UCSD-AML1 (cell line): ENCODE data around the gene SNCAIP.
A peak's percentile ranks its signal among the peaks of the same experiment; 100 is the strongest.

Experiments used
- DNase-seq: peaks from one replicate; lab custom pipeline; 2025; ENCODE audit not compliant: unreplicated experiment; lab: John Stamatoyannopoulos, UW

Gene SNCAIP

GRCh38 chr5:122394284-122394930, 82.4 kb downstream of the SNCAIP start:
- no peak for DNase-seq

GRCh38 chr5:122398016-122398415, 86.0 kb downstream of the SNCAIP start:
- no peak for DNase-seq

GRCh38 chr5:122400341-122400740, 88.3 kb downstream of the SNCAIP start:
- no peak for DNase-seq

- DNase-seq: no peak
These were observed 88.9 kb downstream of the SNCAIP start for GRCh38 chr5:122400938-122401337.

- DNase-seq: no peak
These were observed 90.1 kb downstream of the SNCAIP start for GRCh38 chr5:122401976-122402725.

GRCh38 chr5:122402955-122403685, 91.1 kb downstream of the SNCAIP start:
- no peak for DNase-seq

GRCh38 chr5:122404018-122404417, 92.0 kb downstream of the SNCAIP start:
- no peak for DNase-seq

GRCh38 chr5:122404653-122405362, 92.8 kb downstream of the SNCAIP start:
- no peak for DNase-seq

- no peak for DNase-seq
These were observed 93.7 kb downstream of the SNCAIP start for GRCh38 chr5:122405751-122406150.

GRCh38 chr5:122406181-122406580, 94.1 kb downstream of the SNCAIP start:
- no peak for DNase-seq

- no peak for DNase-seq
These were observed 96.7 kb downstream of the SNCAIP start for GRCh38 chr5:122408592-122409224.

- no peak for DNase-seq
These were observed 100.9 kb downstream of the SNCAIP start for GRCh38 chr5:122412966-122413365.

- DNase-seq: no peak
These were observed 101.7 kb downstream of the SNCAIP start for GRCh38 chr5:122413722-122414121.

GRCh38 chr5:122415030-122415800, 103.2 kb downstream of the SNCAIP start:
- peak; percentile 30 for DNase-seq

GRCh38 chr5:122415801-122416120, 103.7 kb downstream of the SNCAIP start:
- DNase-seq: no peak

- DNase-seq: no peak
These were observed 107.3 kb downstream of the SNCAIP start for GRCh38 chr5:122419142-122419894.

GRCh38 chr5:122420091-122420490, 108.1 kb downstream of the SNCAIP start:
- DNase-seq: no peak

GRCh38 chr5:122420537-122421236, 108.7 kb downstream of the SNCAIP start:
- DNase-seq: no peak
